Ovary (tissue), 9 donors: ENCODE results near the gene PLXNA4. TPM values are rescaled to one million over a fixed set of nuclear protein-coding genes. Genes with fewer than 3 reads are reported as not detected.

Source experiments
- DNase-seq, 5 donors: peaks; one replicate each; pipeline ENCODE4 v3.0.0-alpha.2; 2019 to 2020
- H3K27ac ChIP-seq, 2 donors: fragments of 200-600 bp; one replicate each; pipeline versions ENCODE4 v1.5.1 to v1.8.0; 2019 to 2022
- H3K27me3 ChIP-seq: fragments of 200-600 bp; one replicate; pipeline ENCODE4 v1.8.0; 2022
- H3K36me3 ChIP-seq: fragments of 200-600 bp; sonication (generic); one replicate; pipeline ENCODE4 v1.5.1; 2019
- H3K4me1 ChIP-seq: one replicate; pipeline ENCODE4 v1.8.1; 2013; ENCODE audit warnings: mild to moderate bottlenecking, moderate library complexity; ENCODE audit not compliant: insufficient read depth
- H3K4me3 ChIP-seq: fragments of 200-600 bp; sonication (generic); one replicate; pipeline ENCODE4 v1.5.1; 2017
- H3K9me3 ChIP-seq, 2 donors: fragments of 200-600 bp in 1 of 2; sonication (generic) in 1 of 2; one replicate each; pipeline versions ENCODE4 v1.5.1 to v1.8.1; 2013 to 2019; ENCODE audit warnings: mild to moderate bottlenecking in 1 of 2, moderate library complexity in 1 of 2
- EP300 ChIP-seq: sonication (generic); formaldehyde crosslinking; IDR thresholded peaks from one replicate; pipeline ENCODE4 v1.6.1; 2017; ENCODE audit warnings: antibody characterized with exemption
- POLR2A ChIP-seq: fragments of 450-650 bp; IDR thresholded peaks from one replicate; pipeline ENCODE4 v1.6.1; 2017; ENCODE audit warnings: antibody characterized with exemption, mild to moderate bottlenecking, moderate library complexity
- WGBS, 3 donors: extraction: QIAGEN DNeasy Blood & Tissue Kit in 1 of 3; methylation state at CpG; one replicate each; pipeline versions ENCODE4 v1.1.5 to v1.1.7; 2013 to 2017; 5-methylcytosine and 5-hydroxymethylcytosine counted together
- intact Hi-C, 4 donors: fragments of 100-400 bp; cut with DNase I; formaldehyde crosslinking; loops; one replicate each; pipeline versions ENCODE4 v1.11.0 to v1.15.1; 2022 to 2023
- polyA plus RNA-seq, 2 donors: library from polyadenylated mRNA; stranded (reverse); fragments of 200-250 nt in 1 of 2; fragments of 350-450 nt in 1 of 2; fragmentation: Illumina TruSeq in 1 of 2; extraction: RNeasy Lipid Tissue Mini Kit (QIAGEN cat#74804) in 1 of 2; gene quantifications; one replicate each; pipeline ENCODE4 v1.2.3, GENCODE V29; 2013 to 2014
- total RNA-seq, 7 donors: library from RNA; depleted of rRNA in 2 of 7; stranded (reverse); fragments of >200 nt in 2 of 7; fragmentation: NEBNext Ultra II Directional in 3 of 7; extraction: Animal tissue kit (Norgen Biotek cat#: 25700) in 3 of 7; gene quantifications; one replicate each; pipeline versions ENCODE4 v1.1.0 to v1.2.4, GENCODE V29; 2016 to 2023
- TF ChIP-seq, protein P1 (sequence below), 3 donors: fragments of 450-650 bp in 2 of 3; fragments of 200-600 bp in 1 of 3; IDR thresholded peaks; one replicate each; pipeline versions ENCODE4 v1.5.1 to v1.8.0; 2016 to 2022; ENCODE audit warnings: antibody characterized with exemption in 3 of 3, mild to moderate bottlenecking in 1 of 3
- donor health status: DM: no; HTN: no; CAD: no; lungs with moderate emphysema.
- donor health status: DM: no; HTN: no; CAD: no.
- donor health status: Bipolar disorder and iron deficiency.
- donor health status: DM: yes; HTN: yes; CAD: no.
- donor health status: DM: no; HTN: no; CAD: no.
- donor health status: DM: yes; HTN: yes; CAD: no.

PLXNA4 gene
- total and polyA plus RNA-seq, 9 donors: 5.1 to 39.9 (median 11.4) TPM

DNA sequence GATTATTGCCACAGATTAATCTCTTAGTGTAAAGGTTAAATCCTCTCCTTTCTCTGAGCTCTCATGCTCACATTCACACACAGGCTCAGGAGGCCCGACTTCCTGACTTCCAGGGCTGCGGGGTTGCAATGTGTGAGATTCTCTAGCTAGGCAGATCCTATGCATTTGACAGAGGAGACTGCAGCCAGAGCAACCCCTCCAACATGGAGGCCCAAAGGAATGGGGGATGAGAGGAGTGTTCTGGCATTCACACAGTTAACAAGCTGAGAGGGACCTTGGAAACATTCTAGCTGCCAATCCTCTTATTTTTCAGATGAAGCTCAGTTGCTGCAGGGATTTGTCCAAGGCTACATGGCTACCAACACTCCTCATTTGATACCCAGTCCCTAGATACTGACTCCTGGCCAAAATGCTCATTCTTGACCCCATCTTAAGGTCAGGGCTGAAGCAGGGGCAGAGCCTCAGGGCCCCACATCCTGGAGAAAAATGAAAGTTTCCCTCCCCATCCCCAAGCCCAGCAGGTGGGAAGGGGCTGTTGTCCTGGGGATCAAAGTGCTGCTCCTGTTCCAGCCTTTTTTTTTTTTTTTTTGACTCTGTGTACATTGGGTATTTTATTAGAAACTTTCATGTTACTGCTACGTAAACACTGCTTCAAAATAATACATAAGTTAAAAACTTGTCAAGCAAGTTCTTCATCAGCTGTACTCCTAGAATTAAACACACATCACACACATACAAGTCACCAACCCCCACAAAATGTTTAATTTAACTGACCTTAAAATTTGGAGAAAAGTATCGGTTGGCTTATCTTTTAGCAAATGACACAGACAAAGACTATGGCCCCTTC, 325.6 kb downstream of the PLXNA4 start:
- Histone ChIP-seq H3K9me3 (no peaks in the 10 kb centered on the region), H3K27ac (no peak overlapping the region), H3K27me3 (no peaks in the 10 kb centered on the region), H3K4me3 (no peak overlapping the region), H3K36me3 (no peaks in the 10 kb centered on the region), H3K4me1 (peaks cover 9% of the 10 kb centered on the region)
- no peak for TF ChIP-seq EP300
- no peak for TF ChIP-seq POLR2A
- TF ChIP-seq, protein P1, sequence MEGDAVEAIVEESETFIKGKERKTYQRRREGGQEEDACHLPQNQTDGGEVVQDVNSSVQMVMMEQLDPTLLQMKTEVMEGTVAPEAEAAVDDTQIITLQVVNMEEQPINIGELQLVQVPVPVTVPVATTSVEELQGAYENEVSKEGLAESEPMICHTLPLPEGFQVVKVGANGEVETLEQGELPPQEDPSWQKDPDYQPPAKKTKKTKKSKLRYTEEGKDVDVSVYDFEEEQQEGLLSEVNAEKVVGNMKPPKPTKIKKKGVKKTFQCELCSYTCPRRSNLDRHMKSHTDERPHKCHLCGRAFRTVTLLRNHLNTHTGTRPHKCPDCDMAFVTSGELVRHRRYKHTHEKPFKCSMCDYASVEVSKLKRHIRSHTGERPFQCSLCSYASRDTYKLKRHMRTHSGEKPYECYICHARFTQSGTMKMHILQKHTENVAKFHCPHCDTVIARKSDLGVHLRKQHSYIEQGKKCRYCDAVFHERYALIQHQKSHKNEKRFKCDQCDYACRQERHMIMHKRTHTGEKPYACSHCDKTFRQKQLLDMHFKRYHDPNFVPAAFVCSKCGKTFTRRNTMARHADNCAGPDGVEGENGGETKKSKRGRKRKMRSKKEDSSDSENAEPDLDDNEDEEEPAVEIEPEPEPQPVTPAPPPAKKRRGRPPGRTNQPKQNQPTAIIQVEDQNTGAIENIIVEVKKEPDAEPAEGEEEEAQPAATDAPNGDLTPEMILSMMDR (IDR thresholded peaks at IDR 0.05): no peak
- intact Hi-C loops: no loop called here
- WGBS, 3 donors: 56 to 67% (median 63%) methylated on average over 4 of the region's 4 CpGs
- no peak for DNase-seq

DNA sequence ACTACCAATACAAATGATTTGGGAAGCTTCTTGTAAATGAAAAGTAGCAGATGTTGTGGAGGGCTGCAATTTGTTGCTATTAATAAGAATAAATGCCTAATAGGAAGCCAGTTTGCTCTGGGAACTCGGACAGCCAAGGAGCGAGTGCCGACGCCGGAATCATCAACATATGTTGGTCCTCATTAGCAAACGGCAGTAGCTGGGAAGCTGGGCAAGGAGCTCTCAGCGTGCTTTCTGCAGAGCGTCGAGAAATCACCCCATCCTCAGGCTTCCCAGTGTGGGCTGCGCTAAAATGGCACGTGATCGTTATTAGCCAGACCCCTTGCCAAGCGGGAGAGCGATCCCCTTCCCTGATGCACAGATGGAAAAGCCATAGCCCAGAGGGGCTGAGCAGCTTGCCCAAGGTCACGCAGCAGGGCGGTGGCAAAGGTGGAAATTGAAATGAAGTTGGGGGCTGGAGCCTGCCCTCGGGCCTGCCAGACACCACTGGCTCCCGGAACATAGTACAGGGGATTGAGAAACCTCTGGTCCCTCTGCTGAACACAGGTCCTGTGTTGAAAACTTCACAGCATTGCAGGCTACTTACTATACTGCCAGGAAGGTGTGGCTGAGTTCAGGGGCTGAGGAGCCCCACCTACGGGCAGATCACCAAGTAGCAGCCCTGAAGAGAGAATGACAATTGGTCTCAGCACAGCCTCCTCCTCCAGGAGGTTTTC, 326.9 kb downstream of the PLXNA4 start:
- H3K4me3 ChIP-seq: no peak overlapping the region
- intact Hi-C loops: no loop called here
- no peaks in the 10 kb centered on the region for H3K9me3 ChIP-seq
- no peak for TF ChIP-seq EP300
- TF ChIP-seq POLR2A: no peak
- TF ChIP-seq, protein P1 (IDR thresholded peaks at IDR 0.05): no peak
- H3K27me3 ChIP-seq: no peaks in the 10 kb centered on the region
- no peaks in the 10 kb centered on the region for H3K36me3 ChIP-seq
- DNase-seq: peak in 3 of 5 donors; percentile 13 to 52 (median 31)
- H3K4me1 ChIP-seq: peaks cover 9% of the 10 kb centered on the region
- no peak overlapping the region for H3K27ac ChIP-seq
- 11 to 33% (median 13%) methylated on average over 19 of the region's 19 CpGs for WGBS, 3 donors

DNA sequence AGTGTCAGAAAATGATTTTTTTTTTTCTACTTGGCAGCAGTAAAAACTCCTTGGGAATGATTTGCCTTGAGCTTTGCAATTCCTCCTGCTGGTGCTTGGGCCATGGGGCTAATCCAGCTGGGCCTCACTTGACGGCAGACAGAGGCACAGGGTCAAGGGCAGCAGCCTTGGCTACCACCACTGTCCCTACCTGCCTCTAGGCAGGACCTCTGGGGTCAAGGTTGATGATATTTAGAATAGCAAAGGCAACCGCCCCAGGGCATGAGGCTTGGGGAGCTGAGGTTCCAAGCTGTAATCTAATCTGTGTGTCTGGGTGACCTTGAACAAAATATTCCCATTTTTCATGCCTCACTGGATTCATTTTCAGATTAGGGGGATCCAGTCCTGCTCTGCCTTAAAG, 327.4 kb downstream of the PLXNA4 start:
- Histone ChIP-seq H3K9me3 (no peaks in the 10 kb centered on the region), H3K4me3 (no peak overlapping the region), H3K27ac (no peak overlapping the region), H3K36me3 (no peaks in the 10 kb centered on the region), H3K27me3 (no peaks in the 10 kb centered on the region), H3K4me1 (peaks cover 9% of the 10 kb centered on the region)
- intact Hi-C loops: no loop called here
- TF ChIP-seq EP300: no peak
- TF ChIP-seq, protein P1 (IDR thresholded peaks at IDR 0.05): no peak
- no peak for TF ChIP-seq POLR2A
- WGBS, 3 donors: 14 to 40% (median 21%) methylated on average over 2 of the region's 2 CpGs
- peak in 2 of 5 donors; percentile 24 to 58 for DNase-seq

DNA sequence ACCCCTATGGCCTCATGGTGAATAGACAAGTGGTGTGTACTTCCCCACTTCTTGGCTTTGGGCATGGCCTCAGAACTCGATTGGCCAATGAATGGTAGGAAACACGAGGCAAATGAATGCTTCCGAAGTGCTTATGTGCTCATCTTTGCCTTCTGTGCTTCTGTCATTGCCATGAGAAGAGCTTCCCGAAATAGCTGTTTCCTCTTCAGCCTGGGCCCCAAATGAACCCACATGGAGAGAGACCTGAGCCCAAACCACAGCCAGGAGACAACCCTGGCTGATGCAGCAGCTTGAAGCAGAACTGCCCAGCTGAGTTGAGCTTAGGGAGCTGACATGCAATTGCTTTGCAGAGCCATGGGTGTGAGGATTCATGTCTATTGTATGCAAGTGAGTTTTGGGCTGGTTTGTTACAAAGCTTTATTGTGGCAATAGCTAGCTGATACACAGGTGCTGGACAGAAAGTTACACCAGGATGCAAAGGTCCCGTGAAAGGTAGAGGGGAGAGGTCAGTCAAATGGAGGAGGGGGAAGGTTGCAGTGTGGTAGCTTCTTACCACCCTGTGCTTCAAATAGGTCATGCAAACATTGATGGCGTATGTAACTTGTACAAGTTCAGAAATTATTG, 328.2 kb downstream of the PLXNA4 start:
- Histone ChIP-seq H3K36me3 (no peaks in the 10 kb centered on the region), H3K27ac (no peak overlapping the region), H3K27me3 (no peaks in the 10 kb centered on the region), H3K9me3 (no peaks in the 10 kb centered on the region), H3K4me1 (peaks cover 9% of the 10 kb centered on the region), H3K4me3 (no peak overlapping the region)
- intact Hi-C loops: no loop called here
- DNase-seq: no peak
- WGBS, 3 donors: 80 to 95% (median 93%) methylated on average over 6 of the region's 6 CpGs
- TF ChIP-seq, protein P1 (IDR thresholded peaks at IDR 0.05): no peak
- TF ChIP-seq EP300: no peak
- TF ChIP-seq POLR2A: no peak
